Astrocyte (in vitro differentiated cells and primary cell): ENCODE data around the gene OSBPL3. TPM values are rescaled to one million over a fixed set of nuclear protein-coding genes. Genes with fewer than 3 reads are reported as not detected.

Source experiments
- DNase-seq: peaks from one replicate; pipeline ENCODE4 v3.0.0-alpha.2; 2010; ENCODE audit warnings: low read depth
- FAIRE-seq: peaks from 2 replicates; lab custom pipeline; 2011; peaks lifted over from hg19 to GRCh38; lab: Jason Lieb, UNC
- H2AFZ ChIP-seq: 2 replicates; pipeline ENCODE4 v1.6.0; 2012; ENCODE audit warnings: low read depth, low read length, inconsistent platforms
- H3K27ac ChIP-seq: 2 replicates; pipeline ENCODE4 v1.5.1; 2011; ENCODE audit warnings: low read depth, low read length, inconsistent platforms
- H3K27me3 ChIP-seq: 2 replicates; pipeline ENCODE4 v1.6.0; 2011; ENCODE audit warnings: low read length, inconsistent platforms; ENCODE audit not compliant: insufficient read depth
- H3K36me3 ChIP-seq: 2 replicates; pipeline ENCODE4 v1.5.1; 2011; ENCODE audit warnings: low read length, inconsistent platforms; ENCODE audit not compliant: insufficient read depth
- H3K4me1 ChIP-seq: 2 replicates; pipeline ENCODE4 v1.5.1; 2011; ENCODE audit warnings: low read length, inconsistent platforms; ENCODE audit not compliant: insufficient read depth
- H3K4me2 ChIP-seq: 2 replicates; pipeline ENCODE4 v1.6.0; 2012; ENCODE audit warnings: low read length, inconsistent platforms
- H3K4me3 ChIP-seq: 2 replicates; pipeline ENCODE4 v1.5.1; 2011; ENCODE audit warnings: low read depth, mild to moderate bottlenecking, low read length, inconsistent platforms; ENCODE audit not compliant: insufficient read depth
- H3K79me2 ChIP-seq: 2 replicates; pipeline ENCODE4 v1.6.0; 2012; ENCODE audit warnings: mild to moderate bottlenecking, low read length, inconsistent platforms; ENCODE audit not compliant: insufficient read depth
- H3K9ac ChIP-seq: 2 replicates; pipeline ENCODE4 v1.6.0; 2012; ENCODE audit warnings: mild to moderate bottlenecking, low read length, inconsistent platforms
- H3K9me3 ChIP-seq: 2 replicates; pipeline ENCODE4 v1.5.1; 2012; ENCODE audit warnings: low read depth, mild to moderate bottlenecking, low read length, inconsistent platforms; ENCODE audit not compliant: insufficient read depth
- H4K20me1 ChIP-seq: 2 replicates; pipeline ENCODE4 v1.6.0; 2012; ENCODE audit warnings: low read length, inconsistent platforms; ENCODE audit not compliant: insufficient read depth
- H3K27ac Mint-ChIP-seq: one replicate; pipeline ENCODE4 v1.8.0; 2021; ENCODE audit warnings: mild to moderate bottlenecking, mixed read lengths; ENCODE audit not compliant: unreplicated experiment
- H3K27me3 Mint-ChIP-seq: one replicate; pipeline ENCODE4 v1.8.0; 2021; ENCODE audit warnings: low read depth, mixed read lengths; ENCODE audit not compliant: unreplicated experiment
- H3K36me3 Mint-ChIP-seq: one replicate; pipeline ENCODE4 v1.8.0; 2021; ENCODE audit warnings: low read depth, mixed read lengths; ENCODE audit not compliant: unreplicated experiment
- H3K4me1 Mint-ChIP-seq: one replicate; pipeline ENCODE4 v1.8.0; 2021; ENCODE audit warnings: low read depth, mixed read lengths; ENCODE audit not compliant: unreplicated experiment
- H3K4me3 Mint-ChIP-seq: one replicate; pipeline ENCODE4 v1.8.0; 2021; ENCODE audit warnings: mild to moderate bottlenecking, moderate library complexity, mixed read lengths; ENCODE audit not compliant: unreplicated experiment
- H3K9me3 Mint-ChIP-seq: one replicate; pipeline ENCODE4 v1.8.0; 2021; ENCODE audit warnings: mild to moderate bottlenecking, mixed read lengths; ENCODE audit not compliant: unreplicated experiment
- EZH2 ChIP-seq: IDR thresholded peaks from 2 replicates; pipeline ENCODE4 v1.6.1; 2012; ENCODE audit warnings: mild to moderate bottlenecking, low read length, inconsistent platforms; ENCODE audit not compliant: insufficient read depth
- total RNA-seq: library from RNA; stranded (reverse); gene quantifications from 2 replicates; pipeline ENCODE4 v1.2.1, GENCODE V29; 2021
- TF ChIP-seq, protein P1 (sequence below): IDR thresholded peaks from 2 replicates; pipeline ENCODE4 v1.5.1; 2011; ENCODE audit warnings: low read depth, mild to moderate bottlenecking, inconsistent platforms, low read length, moderate library complexity; ENCODE audit not compliant: insufficient read depth

Gene OSBPL3
- total RNA-seq, 1 donor from 2014 or later: 62.9 TPM

DNA sequence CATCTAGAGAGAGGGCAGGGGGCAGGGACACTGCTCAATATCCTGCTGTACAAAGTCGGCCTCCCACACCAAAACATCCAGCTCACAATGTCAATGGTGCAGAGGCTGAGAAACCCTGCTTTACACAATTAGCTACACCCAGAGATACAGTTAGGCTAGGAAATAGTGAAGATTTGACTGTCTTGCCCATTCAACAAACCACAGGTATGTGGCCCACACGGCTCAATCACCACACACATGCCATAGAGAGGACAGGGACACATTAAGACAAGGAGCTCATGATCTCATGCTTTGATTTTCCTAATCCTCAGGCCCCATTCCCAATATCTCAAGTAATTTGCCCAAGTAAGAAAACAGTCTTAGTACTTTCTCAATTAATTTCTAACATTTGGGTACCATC, 110.4 kb downstream of the OSBPL3 start:
- H3K27ac Mint-ChIP-seq: no peak overlapping the region
- H3K79me2 ChIP-seq: no peaks in the 10 kb centered on the region
- H3K9ac ChIP-seq: no peak overlapping the region
- TF ChIP-seq, protein P1, sequence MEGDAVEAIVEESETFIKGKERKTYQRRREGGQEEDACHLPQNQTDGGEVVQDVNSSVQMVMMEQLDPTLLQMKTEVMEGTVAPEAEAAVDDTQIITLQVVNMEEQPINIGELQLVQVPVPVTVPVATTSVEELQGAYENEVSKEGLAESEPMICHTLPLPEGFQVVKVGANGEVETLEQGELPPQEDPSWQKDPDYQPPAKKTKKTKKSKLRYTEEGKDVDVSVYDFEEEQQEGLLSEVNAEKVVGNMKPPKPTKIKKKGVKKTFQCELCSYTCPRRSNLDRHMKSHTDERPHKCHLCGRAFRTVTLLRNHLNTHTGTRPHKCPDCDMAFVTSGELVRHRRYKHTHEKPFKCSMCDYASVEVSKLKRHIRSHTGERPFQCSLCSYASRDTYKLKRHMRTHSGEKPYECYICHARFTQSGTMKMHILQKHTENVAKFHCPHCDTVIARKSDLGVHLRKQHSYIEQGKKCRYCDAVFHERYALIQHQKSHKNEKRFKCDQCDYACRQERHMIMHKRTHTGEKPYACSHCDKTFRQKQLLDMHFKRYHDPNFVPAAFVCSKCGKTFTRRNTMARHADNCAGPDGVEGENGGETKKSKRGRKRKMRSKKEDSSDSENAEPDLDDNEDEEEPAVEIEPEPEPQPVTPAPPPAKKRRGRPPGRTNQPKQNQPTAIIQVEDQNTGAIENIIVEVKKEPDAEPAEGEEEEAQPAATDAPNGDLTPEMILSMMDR: no peak
- TF ChIP-seq EZH2: no peak
- H2AFZ ChIP-seq: no peak overlapping the region
- peaks cover 12% of the 10 kb centered on the region for H3K36me3 Mint-ChIP-seq
- H4K20me1 ChIP-seq: no peaks in the 10 kb centered on the region
- peaks cover 24% of the 10 kb centered on the region for H3K36me3 ChIP-seq
- no peaks in the 10 kb centered on the region for H3K9me3 ChIP-seq
- no peak overlapping the region for H3K4me3 Mint-ChIP-seq
- no peak overlapping the region for H3K27ac ChIP-seq
- no peaks in the 10 kb centered on the region for H3K4me1 ChIP-seq
- FAIRE-seq (no peak), DNase-seq (peak; percentile 52)
- no peaks in the 10 kb centered on the region for H3K27me3 Mint-ChIP-seq
- H3K4me1 Mint-ChIP-seq: peaks cover 18% of the 10 kb centered on the region
- H3K4me3 ChIP-seq: no peak overlapping the region
- H3K9me3 Mint-ChIP-seq: no peaks in the 10 kb centered on the region
- H3K4me2 ChIP-seq: no peak overlapping the region
- no peaks in the 10 kb centered on the region for H3K27me3 ChIP-seq

DNA sequence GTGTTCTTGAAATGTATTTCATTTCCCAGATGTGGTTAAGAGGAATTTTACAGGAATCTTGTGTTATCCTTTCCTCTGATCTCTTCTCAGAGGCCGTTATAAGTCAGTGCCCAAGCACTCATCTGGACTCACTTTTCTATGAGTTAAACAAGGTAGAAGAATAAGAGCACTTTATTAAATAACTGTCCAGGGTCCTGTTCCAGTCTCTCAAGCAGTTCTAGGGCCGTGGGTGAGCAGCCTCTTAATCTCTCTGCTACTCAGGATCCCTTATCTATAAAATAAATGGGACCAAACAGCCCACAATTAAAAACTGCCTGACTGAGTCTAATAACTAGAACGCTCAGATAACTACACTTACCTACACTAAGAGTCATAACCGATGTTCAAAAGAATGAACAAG, 111.2 kb downstream of the OSBPL3 start:
- no peaks in the 10 kb centered on the region for H3K27me3 ChIP-seq
- H3K4me3 Mint-ChIP-seq: no peak overlapping the region
- no peaks in the 10 kb centered on the region for H3K27me3 Mint-ChIP-seq
- peaks cover 12% of the 10 kb centered on the region for H3K4me1 Mint-ChIP-seq
- TF ChIP-seq, protein P1: no peak
- TF ChIP-seq EZH2: no peak
- peaks cover 31% of the 10 kb centered on the region for H3K36me3 ChIP-seq
- no peak overlapping the region for H3K4me3 ChIP-seq
- no peak overlapping the region for H2AFZ ChIP-seq
- no peak overlapping the region for H3K9ac ChIP-seq
- no peaks in the 10 kb centered on the region for H3K9me3 ChIP-seq
- no peak overlapping the region for H3K27ac ChIP-seq
- H3K27ac Mint-ChIP-seq: no peak overlapping the region
- DNase-seq (no peak), FAIRE-seq (no peak)
- no peak overlapping the region for H3K4me2 ChIP-seq
- H3K9me3 Mint-ChIP-seq: no peaks in the 10 kb centered on the region
- H3K4me1 ChIP-seq: no peaks in the 10 kb centered on the region
- no peaks in the 10 kb centered on the region for H4K20me1 ChIP-seq
- H3K79me2 ChIP-seq: no peaks in the 10 kb centered on the region
- H3K36me3 Mint-ChIP-seq: peaks cover 16% of the 10 kb centered on the region

DNA sequence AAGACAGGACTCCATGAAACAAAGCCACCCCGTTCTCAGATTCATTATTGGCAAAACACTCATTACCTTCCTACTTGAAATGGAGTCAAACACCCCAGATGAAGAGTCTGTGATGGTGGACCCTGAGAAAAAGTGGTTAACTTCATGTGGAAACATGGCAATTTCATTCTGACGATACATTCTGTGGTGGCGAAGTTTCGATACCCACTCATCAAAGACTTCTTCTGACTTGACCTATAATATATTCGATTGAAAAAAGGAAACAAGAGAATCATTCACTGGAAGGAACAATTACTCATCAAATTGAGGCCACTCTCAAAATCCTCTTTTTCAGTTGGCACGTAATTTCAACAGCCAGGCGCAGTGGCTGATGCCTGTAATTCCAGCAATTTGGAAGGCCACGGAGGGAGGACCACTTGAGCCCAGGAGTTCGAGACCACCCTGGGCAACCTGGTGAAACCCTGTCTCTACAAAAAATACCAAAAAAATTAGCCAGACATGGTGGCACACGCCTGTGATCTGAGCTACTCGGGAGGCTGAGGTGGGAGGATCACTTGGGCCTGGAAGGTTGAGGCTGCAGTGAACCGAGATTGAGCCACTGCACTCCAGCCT, 113.9 kb downstream of the OSBPL3 start:
- Mint-ChIP-seq H3K27ac (no peak overlapping the region), H3K27me3 (no peaks in the 10 kb centered on the region), H3K36me3 (peaks cover 26% of the 10 kb centered on the region), H3K9me3 (no peaks in the 10 kb centered on the region), H3K4me1 (peaks cover 12% of the 10 kb centered on the region), H3K4me3 (no peak overlapping the region)
- DNase-seq (no peak), FAIRE-seq (no peak)
- H3K36me3 ChIP-seq: peaks cover 38% of the 10 kb centered on the region
- no peaks in the 10 kb centered on the region for H3K4me1 ChIP-seq
- H3K4me2 ChIP-seq: no peak overlapping the region
- H3K4me3 ChIP-seq: no peak overlapping the region
- H3K79me2 ChIP-seq: no peaks in the 10 kb centered on the region
- no peaks in the 10 kb centered on the region for H3K9me3 ChIP-seq
- TF ChIP-seq EZH2: no peak
- TF ChIP-seq, protein P1: no peak
- H3K27me3 ChIP-seq: no peaks in the 10 kb centered on the region
- H4K20me1 ChIP-seq: no peaks in the 10 kb centered on the region
- H3K9ac ChIP-seq: no peak overlapping the region
- H2AFZ ChIP-seq: no peak overlapping the region
- H3K27ac ChIP-seq: no peak overlapping the region
